T-helper 2 cell (primary cell): Measurements from ENCODE around the gene NVL.

ENCODE experiments used
- DNase-seq, 5 experiments: peaks; one replicate each; pipeline versions ENCODE4 v3.0.0 to v3.0.0-alpha.2; 2012 to 2022

Gene NVL

GRCh38 chr1:224192082-224192788 lies 137.7 kb downstream of the NVL start:
- peak in 1 of 5 experiments; percentile 84 for DNase-seq

- DNase-seq: no peak
Measured at GRCh38 chr1:224189561-224189960, 140.4 kb downstream of the NVL start.

GRCh38 chr1:224188286-224188685 lies 141.7 kb downstream of the NVL start:
- peak in 1 of 5 experiments; percentile 74 for DNase-seq

- no peak for DNase-seq
Measured at GRCh38 chr1:224185208-224185607, 144.8 kb downstream of the NVL start.

- peak; percentile 24 to 69 (median 39) for DNase-seq
Measured at GRCh38 chr1:224183591-224184312, 146.2 kb downstream of the NVL start.

- peak; percentile 63 to 92 (median 83) for DNase-seq
Measured at GRCh38 chr1:224182866-224183590, 146.9 kb downstream of the NVL start, which contains the start of gene DEGS1. TSS of gene DEGS1 (plus strand) at chr1:224183240. CDS start at chr1:224183337, 97 bp downstream.

- peak; percentile 19 to 96 (median 57) for DNase-seq
Measured at GRCh38 chr1:224182057-224182865, 147.7 kb downstream of the NVL start.

- no peak for DNase-seq
Measured at GRCh38 chr1:224181453-224181810, 148.5 kb downstream of the NVL start.

GRCh38 chr1:224180783-224181452 lies 149.1 kb downstream of the NVL start:
- DNase-seq: no peak

- DNase-seq: no peak
Measured at GRCh38 chr1:224178894-224179293, 151.1 kb downstream of the NVL start.

GRCh38 chr1:224177356-224177999 lies 152.5 kb downstream of the NVL start:
- no peak for DNase-seq
